GM03348 (cell line): Measurements from ENCODE around the gene CORIN.
A peak's percentile ranks its signal among the peaks of the same experiment; 100 is the strongest.

ENCODE experiments used
- DNase-seq: peaks from one replicate; pipeline ENCODE4 v3.0.0; 2012; ENCODE audit warnings: low spot score

Gene CORIN

DNA sequence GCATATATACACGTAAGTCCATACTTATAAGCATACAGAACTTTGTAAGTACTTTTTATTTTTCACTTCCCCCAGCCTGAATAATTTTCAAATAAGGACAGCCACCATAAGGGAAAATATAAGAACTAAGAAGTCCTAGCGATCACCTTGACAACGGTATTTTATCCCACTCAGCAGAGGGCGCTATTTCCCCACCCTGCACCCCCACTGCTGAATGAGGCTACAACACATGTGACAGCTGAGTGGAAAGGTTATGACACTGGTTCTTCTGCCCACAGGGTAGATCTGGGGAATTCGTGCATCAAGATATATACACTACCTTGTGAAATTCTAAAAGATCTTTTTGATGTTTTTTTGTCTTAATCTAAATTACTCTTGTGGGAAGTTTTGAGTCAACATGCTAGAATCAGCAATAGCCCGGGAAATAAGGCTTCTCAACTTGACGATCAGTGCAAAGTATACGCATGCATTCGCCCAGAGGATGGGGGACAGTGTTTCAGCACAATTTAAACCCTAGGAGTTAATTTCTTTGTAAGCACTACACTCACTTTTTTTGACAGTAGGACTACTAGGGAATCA lies 151.5 kb downstream of the CORIN start:
- peak; percentile 44 for DNase-seq

DNA sequence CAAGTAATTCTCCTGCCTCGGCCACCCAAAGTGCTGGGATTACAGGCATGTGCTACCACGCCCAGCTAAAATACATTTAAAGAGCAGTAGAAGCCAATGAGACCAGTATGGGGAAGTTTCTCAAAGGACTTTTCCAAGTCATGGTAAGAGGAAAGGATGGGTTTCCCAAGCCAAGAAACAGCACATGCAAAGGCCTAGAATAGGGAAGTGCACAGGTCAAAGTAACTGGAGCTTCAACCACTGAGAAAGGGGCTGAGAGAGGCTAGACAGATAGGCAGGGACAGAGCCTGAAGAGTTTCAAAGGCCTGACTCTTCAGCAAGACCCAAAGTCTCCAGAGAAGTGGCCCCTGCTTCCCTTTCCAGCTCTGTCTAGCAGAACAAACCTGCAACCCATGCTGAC lies 162.1 kb downstream of the CORIN start:
- no peak for DNase-seq

DNA sequence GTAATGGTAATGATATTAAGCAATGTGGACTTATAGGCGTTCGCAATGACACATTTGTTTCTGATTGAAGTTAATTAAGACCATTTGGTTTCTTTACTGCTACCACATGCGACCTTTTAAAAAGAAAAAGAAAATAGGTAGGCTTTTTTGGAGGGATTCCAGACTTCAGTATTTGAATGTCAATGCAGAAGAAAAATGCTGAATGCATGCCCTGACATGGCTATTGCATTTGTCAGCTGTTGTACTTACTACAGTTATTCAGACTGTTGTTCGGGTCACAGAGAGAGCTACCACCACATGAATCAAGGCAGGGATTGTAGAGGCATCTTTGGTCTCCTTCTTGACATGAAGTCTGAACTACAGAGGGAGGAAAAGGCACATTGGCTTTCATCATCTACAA lies 163.7 kb downstream of the CORIN start:
- no peak for DNase-seq

DNA sequence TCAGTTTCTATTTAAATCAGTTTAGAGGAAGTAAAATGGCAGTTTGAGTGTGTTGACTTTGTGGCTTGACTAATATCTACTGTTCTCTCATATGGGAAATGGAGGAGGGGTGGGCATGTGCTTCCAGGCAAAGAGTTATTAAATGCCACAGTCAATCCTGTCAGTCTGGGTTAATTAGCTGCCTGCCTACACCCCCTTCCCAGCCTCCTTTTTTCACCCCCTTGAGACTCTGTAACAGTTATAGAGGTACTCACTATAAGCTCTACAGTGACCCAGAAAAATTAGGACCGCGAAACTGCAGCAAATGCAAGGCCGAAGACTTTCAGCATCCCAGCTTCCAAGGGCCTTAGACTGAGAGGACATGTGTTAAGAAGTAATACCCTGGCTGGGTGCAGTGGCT lies 165.2 kb downstream of the CORIN start:
- no peak for DNase-seq

DNA sequence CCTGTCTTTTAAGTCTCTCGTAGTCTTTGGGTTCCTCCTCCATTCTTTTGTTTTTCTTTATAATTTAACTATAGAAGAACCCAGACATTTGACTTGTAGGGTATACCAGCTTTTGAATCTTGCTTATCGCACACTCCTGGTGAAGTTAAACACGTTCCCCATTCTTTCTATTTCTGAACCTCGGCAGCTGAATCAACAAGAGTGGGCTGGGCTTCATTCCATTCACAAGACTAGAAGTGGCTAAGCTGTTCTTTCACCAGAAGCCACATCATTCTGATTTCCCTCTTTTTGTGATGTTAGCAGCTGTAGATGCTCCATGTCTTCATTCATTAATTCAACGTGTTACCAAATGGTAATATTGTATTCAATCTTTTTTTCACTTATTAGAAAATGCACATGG lies 167.9 kb downstream of the CORIN start:
- DNase-seq, result no peak

DNA sequence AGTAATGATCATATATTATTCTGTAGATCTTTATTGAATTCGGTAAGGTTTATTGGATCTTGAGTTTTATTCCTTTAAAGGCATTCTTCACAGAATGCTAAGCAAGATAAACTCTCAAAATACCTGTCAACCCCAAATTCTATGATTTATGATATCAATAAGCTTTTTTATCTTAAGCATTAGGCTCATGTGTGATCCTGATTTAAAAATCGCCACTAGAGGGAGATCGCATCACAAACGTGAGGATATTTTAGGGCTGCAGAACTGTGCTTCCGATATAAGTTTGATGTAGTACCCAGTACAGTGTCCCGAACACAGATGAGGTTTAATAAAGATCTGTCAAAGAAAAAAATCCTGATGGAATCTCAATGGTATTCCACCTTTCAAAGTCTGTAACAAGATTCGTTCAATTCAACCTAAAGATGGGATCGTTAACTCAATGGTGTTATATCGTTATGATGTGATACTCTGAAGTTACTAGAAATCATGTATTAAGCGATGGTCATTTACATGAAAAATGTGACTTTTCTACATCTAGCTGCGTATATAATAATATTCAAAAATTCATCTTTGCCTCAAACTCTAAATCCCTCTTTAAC lies 169.0 kb downstream of the CORIN start:
- DNase-seq, result peak; percentile 60

DNA sequence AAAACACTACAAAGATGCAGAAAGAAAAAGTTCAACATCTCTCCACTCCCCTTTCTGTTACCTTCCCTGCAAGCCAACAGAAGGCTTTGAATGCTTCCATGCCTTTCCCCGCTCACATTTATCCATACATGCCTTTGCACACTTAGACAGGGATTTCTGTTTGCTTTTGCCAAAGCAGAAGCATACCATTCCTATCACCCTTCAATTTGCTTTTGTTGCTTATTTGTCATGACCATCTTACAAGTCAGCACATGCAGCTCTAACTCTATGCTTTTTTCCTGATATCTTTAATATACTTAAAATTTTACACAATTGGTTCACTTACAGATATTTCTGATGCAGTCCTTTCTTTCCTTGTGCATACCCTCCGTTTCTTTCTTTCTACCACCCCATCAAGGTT lies 169.6 kb downstream of the CORIN start:
- no peak for DNase-seq

DNA sequence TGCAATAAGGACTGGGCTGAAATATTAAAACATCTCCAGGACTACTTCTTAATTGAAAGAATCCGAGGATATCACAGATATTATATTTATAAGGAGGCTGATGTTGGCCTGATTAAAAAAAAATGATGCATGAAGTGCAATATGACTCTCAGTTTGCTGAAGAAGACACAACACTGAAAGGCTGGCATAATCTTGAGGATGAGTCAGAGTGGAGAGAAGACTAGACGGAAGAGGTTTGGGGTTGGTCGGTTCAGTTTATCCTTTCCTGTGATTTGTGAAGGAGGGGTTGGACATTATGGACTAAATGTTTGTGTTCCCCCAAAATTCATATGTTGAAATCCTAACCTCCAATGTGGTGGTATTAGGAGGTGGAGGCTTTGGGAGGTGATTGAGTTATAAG lies 170.3 kb downstream of the CORIN start:
- DNase-seq, result no peak

DNA sequence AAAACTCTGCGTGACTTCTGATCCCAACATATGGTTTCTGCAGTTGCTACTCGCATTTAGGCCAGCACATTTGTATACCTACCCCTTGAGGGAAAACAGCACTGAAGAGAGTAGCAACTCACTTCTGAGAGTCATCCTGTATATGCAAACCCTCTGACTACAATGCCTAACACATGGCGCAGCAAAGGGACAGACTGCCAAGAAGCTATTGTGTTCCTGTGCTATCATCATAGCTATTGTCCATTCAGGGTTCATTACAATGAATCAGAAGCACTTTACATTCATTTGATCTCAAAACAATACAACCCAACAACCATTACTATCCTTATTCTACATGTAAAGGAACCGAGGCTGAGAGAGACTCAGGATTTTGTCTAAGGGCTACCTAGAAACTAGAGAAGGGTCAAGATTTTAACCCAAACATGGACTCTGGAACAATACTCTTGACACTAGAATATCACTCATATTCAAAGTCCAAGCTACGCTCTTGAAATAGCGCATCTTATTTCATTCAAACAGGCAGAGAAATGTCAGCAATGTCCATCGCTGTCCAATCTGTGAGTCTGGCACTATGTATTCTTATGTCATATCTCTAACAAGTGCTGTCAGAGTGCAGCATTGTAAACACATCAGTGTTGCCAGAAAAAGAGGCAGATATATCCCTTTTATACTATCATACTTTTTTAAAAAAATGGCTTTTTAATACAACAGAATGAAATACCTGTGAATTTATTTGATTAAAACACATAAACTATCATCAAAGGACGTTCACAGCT lies 173.6 kb downstream of the CORIN start:
- DNase-seq, result no peak

DNA sequence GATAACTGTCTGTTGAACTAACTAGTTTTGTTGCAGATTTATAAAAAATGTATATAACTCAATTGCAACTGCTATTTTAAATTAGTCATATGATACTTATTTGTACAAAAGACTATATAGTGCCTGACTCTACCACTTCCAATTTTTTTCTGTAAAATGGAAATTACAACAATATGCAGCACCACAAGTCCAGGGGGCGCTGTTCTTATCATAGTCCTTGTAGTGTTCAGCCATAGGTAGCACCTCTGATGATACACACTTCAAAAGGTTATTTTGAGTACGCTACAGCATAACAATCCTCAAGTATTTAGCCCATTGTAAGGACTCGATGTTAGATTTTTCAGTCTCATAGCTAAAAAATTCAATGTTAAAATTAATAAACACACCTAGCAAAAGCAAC lies 174.9 kb downstream of the CORIN start:
- no peak for DNase-seq

DNA sequence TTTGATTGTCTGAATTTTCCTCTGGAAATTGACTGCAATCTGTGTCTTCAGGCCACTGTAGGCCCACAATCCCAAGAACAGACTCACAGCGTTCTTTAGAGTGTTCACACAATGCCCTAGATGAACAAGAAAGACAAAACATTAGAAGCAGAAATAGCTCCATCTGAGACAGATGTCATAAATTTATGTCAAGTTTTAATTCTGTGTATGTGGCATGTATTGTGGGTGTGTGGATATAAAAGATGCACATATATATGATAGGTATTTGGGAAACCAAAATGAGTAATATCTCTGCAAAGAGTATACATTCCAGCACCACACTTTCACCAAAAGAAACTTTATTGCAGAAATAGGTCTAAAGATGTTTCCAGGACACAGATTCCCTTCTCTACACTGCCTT lies 176.1 kb downstream of the CORIN start:
- no peak for DNase-seq

DNA sequence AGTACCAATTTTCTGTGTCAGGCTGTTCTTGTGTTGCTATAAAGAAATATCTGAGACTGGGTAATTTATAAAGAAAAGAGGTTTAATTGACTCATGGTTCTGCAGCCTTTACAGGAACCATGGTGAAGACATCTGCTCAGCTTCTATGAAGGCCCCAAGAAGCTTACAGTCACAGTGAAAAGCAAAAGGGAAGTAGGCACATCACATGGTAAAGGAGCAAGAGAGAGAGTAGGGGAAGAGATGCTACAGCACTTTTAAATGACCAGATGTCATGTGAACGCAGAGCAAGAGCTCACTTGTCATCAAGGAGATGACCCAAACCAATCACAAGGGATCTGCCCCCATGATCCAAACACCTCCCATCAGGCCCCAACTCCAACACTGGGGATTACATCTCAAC lies 178.5 kb downstream of the CORIN start:
- DNase-seq, result no peak

DNA sequence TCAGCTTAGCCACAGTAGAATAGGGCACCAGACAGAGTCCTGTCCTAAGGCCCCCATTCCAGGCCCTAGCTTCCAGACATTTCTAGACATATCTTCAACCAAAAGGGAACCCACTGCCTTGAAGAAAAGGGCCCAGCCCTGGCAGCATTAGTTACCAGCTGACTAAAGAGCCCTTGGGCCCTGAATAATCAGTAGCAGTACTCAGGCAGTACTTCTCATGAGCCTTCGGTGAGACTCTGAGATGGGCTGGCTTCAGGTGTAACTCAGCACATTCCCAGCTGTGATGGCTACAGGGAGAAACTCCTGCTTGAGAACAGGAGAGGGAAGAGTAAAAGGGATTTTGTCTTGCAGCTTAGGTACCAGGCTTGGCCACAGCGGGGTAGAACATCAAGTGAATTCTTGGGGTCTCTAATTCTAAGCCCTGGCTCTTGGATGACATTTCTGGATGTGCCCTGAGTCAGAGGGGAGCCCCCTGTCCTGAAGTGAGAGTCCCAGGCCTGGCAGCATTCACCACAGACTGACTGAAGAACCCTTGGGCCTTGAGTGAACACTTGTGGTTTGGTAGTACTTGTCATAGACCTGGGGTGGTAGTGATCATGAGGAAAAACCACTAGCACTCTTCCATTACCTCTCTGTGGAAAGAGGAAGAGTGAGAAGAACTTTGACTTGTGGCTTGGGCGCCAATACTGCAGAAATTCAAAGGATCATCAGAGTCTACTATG lies 182.7 kb downstream of the CORIN start:
- no peak for DNase-seq

DNA sequence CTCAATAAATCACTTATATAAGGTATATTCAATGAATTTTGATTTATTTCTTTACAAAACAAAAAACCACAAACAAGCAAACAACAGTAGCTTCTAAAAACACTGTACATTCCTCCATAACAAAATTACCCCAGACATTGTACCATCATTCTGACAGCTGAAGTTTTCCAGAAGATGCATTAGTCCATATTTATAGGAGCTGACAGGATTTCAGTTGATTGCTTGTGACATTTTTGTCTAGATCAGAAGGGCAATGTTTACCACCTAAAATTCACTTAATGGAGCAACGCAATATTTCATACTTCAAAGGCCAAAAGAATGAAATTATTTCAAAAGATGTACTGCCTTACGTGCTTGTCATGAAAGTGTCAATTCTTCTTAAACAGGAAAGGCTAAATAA lies 185.8 kb downstream of the CORIN start:
- no peak for DNase-seq

DNA sequence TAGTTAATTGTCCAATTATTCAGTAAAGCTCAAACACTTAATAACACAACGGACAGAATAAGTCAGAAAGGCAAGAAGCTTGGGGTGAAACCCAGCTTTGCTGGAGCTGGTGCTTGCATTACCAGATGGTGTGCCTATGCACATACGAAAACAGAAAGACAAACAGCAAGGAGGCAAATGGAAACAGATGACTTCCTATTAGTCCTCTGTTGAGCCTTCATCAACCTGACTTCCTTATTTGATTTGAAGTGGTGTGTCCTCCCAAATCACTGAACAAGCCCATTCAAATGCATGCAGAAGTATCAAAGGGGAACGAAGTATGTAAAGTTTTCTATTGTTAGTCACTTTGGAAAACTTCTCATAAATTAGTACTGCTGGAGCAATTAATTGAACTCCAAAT lies 186.6 kb downstream of the CORIN start:
- no peak for DNase-seq

DNA sequence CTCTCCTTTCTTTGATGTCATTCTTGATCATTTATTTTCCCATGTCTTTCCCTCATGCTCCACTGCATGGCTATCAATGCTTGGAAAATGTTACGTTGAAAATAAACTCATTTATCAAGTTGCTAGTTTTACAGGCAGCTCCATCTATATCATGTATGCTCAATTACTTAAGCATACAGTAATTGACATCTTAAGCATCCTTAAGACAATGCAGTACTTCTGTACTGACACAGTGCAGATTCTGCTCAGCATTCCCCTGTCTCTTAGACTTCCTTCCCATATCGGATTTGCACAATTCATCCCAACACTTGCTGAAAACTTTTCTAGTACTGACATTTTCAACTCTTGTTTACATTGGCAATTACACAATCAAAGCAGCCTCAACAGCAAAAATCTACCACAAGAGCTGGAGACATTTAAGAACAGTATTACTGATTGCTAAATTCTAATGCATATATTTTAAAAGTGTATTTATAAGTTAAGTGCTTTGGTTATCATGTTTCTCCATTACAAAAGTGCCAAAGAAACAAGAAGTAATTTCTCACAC lies 187.2 kb downstream of the CORIN start:
- DNase-seq, result no peak

DNA sequence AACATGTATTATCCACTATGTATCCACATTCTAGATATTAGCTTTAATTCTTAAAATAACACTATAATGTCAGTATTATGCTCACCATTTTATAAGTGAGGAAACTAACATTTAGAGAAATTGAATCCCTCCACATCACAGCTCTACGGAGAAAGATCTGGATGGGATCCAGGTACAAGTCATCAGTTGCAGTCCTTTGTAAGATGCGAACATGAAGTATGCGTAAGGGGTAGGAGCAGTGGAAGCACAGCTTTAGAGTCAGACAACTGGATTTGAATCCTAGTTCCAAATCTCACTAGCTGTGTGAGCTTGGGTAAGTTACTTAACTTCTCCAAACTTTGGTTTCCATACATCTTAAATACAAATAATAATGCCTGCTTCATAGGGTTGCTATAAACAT lies 190.3 kb downstream of the CORIN start:
- DNase-seq, result no peak

DNA sequence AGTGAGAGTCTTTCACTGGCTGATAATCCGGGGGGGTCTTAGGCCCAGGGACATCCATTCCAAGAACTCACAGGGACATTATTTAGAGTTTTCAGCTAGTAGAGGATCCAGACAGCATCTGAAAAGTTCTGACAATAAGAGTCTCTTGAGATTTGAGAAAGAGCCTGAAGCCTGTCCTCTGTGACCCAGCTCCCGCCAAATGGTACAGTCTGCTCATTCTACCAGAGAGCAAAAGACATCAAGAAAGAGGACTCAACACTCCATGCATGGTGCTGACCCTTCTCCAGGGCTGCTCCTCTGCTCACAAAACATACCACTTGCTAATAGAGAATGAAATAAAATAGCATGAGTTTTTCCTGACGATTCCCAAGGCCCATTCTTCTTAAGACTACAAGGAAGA lies 190.8 kb downstream of the CORIN start:
- DNase-seq, result no peak

DNA sequence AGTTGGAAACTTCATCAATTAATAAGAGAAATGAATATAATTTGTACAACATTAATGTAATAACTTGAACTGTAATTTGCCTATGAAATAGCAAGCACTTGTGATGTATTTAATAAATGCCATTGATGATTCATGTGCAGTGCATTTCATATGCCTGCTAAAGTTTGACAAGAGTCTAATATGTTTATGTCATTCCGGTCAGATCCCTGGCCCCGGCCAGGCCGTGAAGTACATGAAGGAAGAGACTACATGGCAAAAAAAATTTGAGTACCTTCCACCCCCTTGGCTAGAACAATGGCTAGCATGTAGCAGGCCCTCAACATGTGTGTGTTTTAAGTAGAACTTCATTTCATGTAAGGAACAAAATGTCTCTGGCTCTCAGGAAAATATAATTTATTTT lies 191.5 kb downstream of the CORIN start:
- DNase-seq, result no peak

DNA sequence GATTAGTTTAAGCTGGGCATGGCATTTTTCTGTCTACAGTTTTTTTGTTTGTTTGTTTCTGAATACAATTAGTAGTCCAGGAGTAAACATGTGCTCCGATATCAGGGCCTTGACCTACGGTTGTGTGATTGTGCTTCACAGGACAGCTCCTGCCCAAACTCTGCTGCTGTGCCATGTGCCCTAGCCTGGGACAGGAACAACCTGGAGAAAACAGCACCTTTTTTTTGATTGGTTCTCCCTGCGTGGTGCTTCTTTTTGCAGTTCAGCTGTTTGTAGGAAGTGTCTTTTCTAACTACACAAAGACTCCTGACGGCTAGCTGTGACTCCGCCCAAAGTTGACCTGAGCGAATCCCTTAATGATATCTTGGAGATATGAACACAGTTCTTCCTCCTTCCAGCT lies 194.0 kb downstream of the CORIN start:
- DNase-seq, result no peak

DNA sequence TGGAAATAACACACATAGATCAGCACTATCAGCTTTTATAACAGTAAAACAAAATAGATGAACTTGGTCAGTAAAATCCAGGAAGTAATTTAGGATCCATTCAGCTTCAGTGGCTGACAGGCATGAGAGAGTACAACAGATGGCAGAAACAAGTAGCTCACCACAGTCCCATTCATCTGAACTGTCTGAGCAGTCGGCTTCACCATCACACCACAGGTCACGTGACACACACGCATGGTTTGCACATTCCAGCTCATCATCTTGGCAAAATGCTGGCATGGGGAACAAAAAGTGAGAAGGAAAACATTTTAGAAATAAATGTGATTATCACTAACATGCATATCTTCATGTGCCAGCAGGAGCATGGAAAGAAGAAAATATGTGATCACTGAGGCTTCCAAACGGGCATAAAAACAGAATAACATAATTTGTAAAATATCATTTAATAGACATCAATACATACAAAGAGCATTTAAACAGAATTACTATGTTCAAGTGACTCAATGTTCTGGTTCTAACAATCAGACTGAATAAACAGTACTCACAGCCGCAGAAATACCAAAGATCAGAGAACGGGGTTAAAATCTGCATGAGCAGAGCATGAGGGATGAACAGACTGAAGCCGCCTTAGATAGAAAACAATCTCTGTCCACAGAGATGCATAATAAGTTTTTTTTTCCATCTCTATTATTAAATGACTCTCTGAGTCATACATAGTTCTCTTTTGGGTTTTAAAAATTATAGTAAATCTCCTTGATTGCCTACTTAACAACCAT lies 194.7 kb downstream of the CORIN start:
- peak; percentile 48 for DNase-seq
